GM12878 (cell line): ENCODE data around the gene CORO2B. TPM values are rescaled to one million over a fixed set of nuclear protein-coding genes. Genes with fewer than 3 reads are reported as not detected.

Experiments
- ATAC-seq: fragments of 200-7000 bp; cut with Tn5 transposase; 3 replicates; pipeline ENCODE4 v1.9.1; 2020; ENCODE audit warnings: mild to moderate bottlenecking, moderate library complexity
- BruUV-seq: library from RNA; stranded (reverse); fragments of 400-500 nt; replicated peaks from 2 replicates; lab custom pipeline; 2021; lab: Mats Ljungman, UMichigan
- CTCF ChIA-PET: fragments of 300-600 bp; sonication (Branson Sonifier 250); formaldehyde crosslinking; extraction: SDS; loops from one replicate; lab custom pipeline; 2021; ENCODE audit warnings: inconsistent platforms; lab: Yijun Ruan, JAX
- POLR2A ChIA-PET: fragments of 350-600 bp; formaldehyde crosslinking; extraction: SDS; loops from one replicate; lab custom pipeline; 2021; ENCODE audit warnings: inconsistent platforms; lab: Charles Lee
- RAD21 ChIA-PET: fragments of 300-600 bp; sonication (Branson Sonifier 250); formaldehyde crosslinking; loops from one replicate; lab custom pipeline; 2023; ENCODE audit warnings: antibody characterized with exemption; ENCODE audit not compliant: unreplicated experiment; lab: Charles Lee
- SMC1A ChIA-PET: fragments of 300-600 bp; sonication (Branson Sonifier 250); formaldehyde crosslinking; loops from one replicate; lab custom pipeline; 2023; ENCODE audit not compliant: unreplicated experiment, uncharacterized antibody; lab: Charles Lee
- DNase-seq: peaks from one replicate; pipeline ENCODE4 v3.0.0-alpha.2; 2011; ENCODE audit warnings: low read depth, low spot score
- FAIRE-seq: peaks from 3 replicates; lab custom pipeline; 2011; peaks lifted over from hg19 to GRCh38; lab: Jason Lieb, UNC
- H2AFZ ChIP-seq: 2 replicates; pipeline ENCODE4 v1.6.0; 2011; ENCODE audit warnings: low read depth, low read length, control low read depth; ENCODE audit not compliant: control insufficient read depth
- H3K27ac ChIP-seq: 2 replicates; pipeline ENCODE4 v1.5.1; 2011; ENCODE audit warnings: control low read depth; ENCODE audit not compliant: control insufficient read depth, insufficient read depth
- H3K27me3 ChIP-seq, 2 experiments: replicated peaks in 1 of 2; 2 replicates each; pipeline versions ENCODE4 v1.6.0 to v1.6.1; 2011; ENCODE audit warnings: low read length in 1 of 2; ENCODE audit not compliant: control insufficient read depth in 2 of 2, insufficient read depth in 2 of 2
- H3K36me3 ChIP-seq, 2 experiments: 2 replicates each; pipeline ENCODE4 v1.5.1; 2011; ENCODE audit warnings: low read length in 1 of 2; ENCODE audit not compliant: control insufficient read depth in 2 of 2, insufficient read depth in 2 of 2
- H3K4me1 ChIP-seq: 2 replicates; pipeline ENCODE4 v1.6.1; 2011; ENCODE audit warnings: mild to moderate bottlenecking, low read length, moderate library complexity, mixed read lengths; ENCODE audit not compliant: control insufficient read depth, insufficient read depth
- H3K4me2 ChIP-seq: 2 replicates; pipeline ENCODE4 v1.6.0; 2011; ENCODE audit warnings: control low read depth; ENCODE audit not compliant: control insufficient read depth, insufficient read depth
- H3K4me3 ChIP-seq: fragments of 200-600 bp; sonication (generic); 2 replicates; pipeline ENCODE4 v1.5.1; 2016
- H3K79me2 ChIP-seq: 2 replicates; pipeline ENCODE4 v1.6.0; 2011; ENCODE audit warnings: low read length; ENCODE audit not compliant: control insufficient read depth, insufficient read depth
- H3K9ac ChIP-seq: 2 replicates; pipeline ENCODE4 v1.8.0; 2011; ENCODE audit warnings: low read length, control low read depth, mixed read lengths; ENCODE audit not compliant: control insufficient read depth, insufficient read depth
- H3K9me3 ChIP-seq: replicated peaks from 3 replicates; pipeline ENCODE4 v1.5.1; 2011; ENCODE audit warnings: mild to moderate bottlenecking, low read length; ENCODE audit not compliant: control insufficient read depth, insufficient read depth
- H4K20me1 ChIP-seq: 2 replicates; pipeline ENCODE4 v1.6.0; 2011; ENCODE audit not compliant: control insufficient read depth, insufficient read depth
- BCL3 ChIP-seq: IDR thresholded peaks from 2 replicates; pipeline ENCODE4 v1.6.1; 2011; ENCODE audit warnings: borderline replicate concordance, low read depth, mild to moderate bottlenecking, moderate library complexity, low read length; ENCODE audit not compliant: insufficient read depth, poor library complexity, severe bottlenecking
- NR2F1 ChIP-seq: fragments of 450-650 bp; conservative IDR thresholded peaks from 2 replicates; pipeline ENCODE4 v1.6.1; 2017; ENCODE audit warnings: mild to moderate bottlenecking
- WGBS: methylation state at CpG from one replicate; pipeline ENCODE4 v1.1.6; 2016; ENCODE audit warnings: low lambda C conversion rate; ENCODE audit not compliant: insufficient replicate concordance, insufficient coverage; ENCODE audit errors: missing lambda C conversion rate; 5-methylcytosine and 5-hydroxymethylcytosine counted together
- in situ Hi-C: fragments of 300-500 bp; cut with MboI; formaldehyde crosslinking; loops from 9 replicates; pipeline ENCODE4 v1.14.3; 2018; ENCODE audit warnings: mixed read lengths
- intact Hi-C: fragments of 100-400 bp; cut with micrococcal nuclease; formaldehyde crosslinking; loops from one replicate; pipeline ENCODE4 v1.14.2; 2022; ENCODE audit not compliant: unreplicated experiment
- polyA plus RNA-seq, 11 experiments: library from polyadenylated mRNA; depleted of rRNA in 4 of 11; unstranded in 6 of 11; stranded (reverse) in 5 of 11; fragments of >200 nt; fragmentation: Nextera tagmentation in 4 of 11; fragmentation: Illumina TruSeq in 1 of 11; extraction: Ambion mirVana in 4 of 11; extraction: Trizol in 1 of 11; gene quantifications; 1 replicate in 1 of 11; 2 replicates in 10 of 11; pipeline versions ENCODE4 v1.2.1 to v1.2.3, GENCODE V29; 2011 to 2016; ENCODE audit warnings: inconsistent platforms in 2 of 11, missing spikeins in 2 of 11, low read depth in 1 of 11
- total RNA-seq, 4 experiments: library from RNA; depleted of rRNA in 3 of 4; stranded (reverse); fragments of >200 nt in 3 of 4; fragmentation: Illumina TruSeq in 1 of 4; extraction: Trizol in 1 of 4; gene quantifications; 2 replicates each; pipeline versions ENCODE4 v1.2.1 to v1.2.3, GENCODE V29; 2013 to 2021

CORO2B gene
- total and polyA plus RNA-seq, 10 of the 15 experiments (the other 5 are each of a cell fraction or from before 2014, with no cell fraction given) = 0.05 to 0.73 (median 0.13) TPM; not detected in 4

GRCh38 chr15:68614286-68615035 lies 35.7 kb downstream of the CORO2B start:
- Histone ChIP-seq H4K20me1 (no peaks in the 10 kb centered on the region), H3K9ac (no peak overlapping the region), H3K36me3 (no peaks in the 10 kb centered on the region), H3K4me2 (no peak overlapping the region), H3K4me3 (no peak overlapping the region), H3K9me3 (no peaks in the 10 kb centered on the region), H2AFZ (no peak overlapping the region), H3K79me2 (no peaks in the 10 kb centered on the region), H3K27ac (no peak overlapping the region), H3K4me1 (no peaks in the 10 kb centered on the region), H3K27me3 (peaks cover 2% of the 10 kb centered on the region in 2 experiments; a peak in 3 of 4 replicates)
- BruUV-seq = no TSS peak
- no peak for TF ChIP-seq NR2F1
- intact Hi-C loops = no loop called here
- in situ Hi-C loops = no loop called here
- FAIRE-seq = no peak
- SMC1A ChIA-PET = no interaction called here
- 51% methylated on average over 17 of the region's 17 CpGs for WGBS
- no peak for DNase-seq
- RAD21 ChIA-PET = no interaction called here
- POLR2A ChIA-PET = no interaction called here
- CTCF ChIA-PET = interaction anchor here (1.5 kb wide), 1 partner anchor 60 kb away, joined by 5 read pairs; no protein-coding TSS in a partner anchor
- no peak for ATAC-seq

GRCh38 chr15:68615301-68615700 lies 36.5 kb downstream of the CORO2B start:
- in situ Hi-C loops (no loop called here), intact Hi-C loops (no loop called here)
- ATAC-seq = no peak
- no peak overlapping the region for H3K27ac ChIP-seq
- H3K9ac ChIP-seq = no peak overlapping the region
- H4K20me1 ChIP-seq = no peaks in the 10 kb centered on the region
- H3K27me3 ChIP-seq = peaks cover 2% of the 10 kb centered on the region in 2 experiments; a peak in 3 of 4 replicates
- ChIA-PET RAD21 (no interaction called here), CTCF (no interaction called here), SMC1A (no interaction called here), POLR2A (no interaction called here)
- H3K79me2 ChIP-seq = no peaks in the 10 kb centered on the region
- BruUV-seq = no TSS peak
- WGBS = 0% methylated on average over 1 of the region's 1 CpG
- TF ChIP-seq BCL3 = no peak
- H3K4me2 ChIP-seq = no peak overlapping the region
- H3K9me3 ChIP-seq = no peaks in the 10 kb centered on the region
- FAIRE-seq = no peak
- no peak for DNase-seq
- no peaks in the 10 kb centered on the region for H3K4me1 ChIP-seq
- H3K36me3 ChIP-seq = no peaks in the 10 kb centered on the region
- no peak overlapping the region for H2AFZ ChIP-seq
- no peak overlapping the region for H3K4me3 ChIP-seq
